Breast epithelium (tissue), 3 donors: Measurements from ENCODE around the gene ADRB2.

Experiments
- CTCF ChIP-seq, 3 donors: fragments of 450-650 bp; IDR thresholded peaks; one replicate each; pipeline ENCODE4 v1.5.1; 2016 to 2017; ENCODE audit warnings: antibody characterized with exemption in 3 of 3, mild to moderate bottlenecking in 3 of 3, moderate library complexity in 3 of 3
- POLR2AphosphoS5 ChIP-seq, 3 donors: sonication (generic); formaldehyde crosslinking; IDR thresholded peaks; one replicate each; pipeline ENCODE4 v1.6.1; 2017; ENCODE audit warnings: antibody characterized with exemption in 3 of 3

DNA sequence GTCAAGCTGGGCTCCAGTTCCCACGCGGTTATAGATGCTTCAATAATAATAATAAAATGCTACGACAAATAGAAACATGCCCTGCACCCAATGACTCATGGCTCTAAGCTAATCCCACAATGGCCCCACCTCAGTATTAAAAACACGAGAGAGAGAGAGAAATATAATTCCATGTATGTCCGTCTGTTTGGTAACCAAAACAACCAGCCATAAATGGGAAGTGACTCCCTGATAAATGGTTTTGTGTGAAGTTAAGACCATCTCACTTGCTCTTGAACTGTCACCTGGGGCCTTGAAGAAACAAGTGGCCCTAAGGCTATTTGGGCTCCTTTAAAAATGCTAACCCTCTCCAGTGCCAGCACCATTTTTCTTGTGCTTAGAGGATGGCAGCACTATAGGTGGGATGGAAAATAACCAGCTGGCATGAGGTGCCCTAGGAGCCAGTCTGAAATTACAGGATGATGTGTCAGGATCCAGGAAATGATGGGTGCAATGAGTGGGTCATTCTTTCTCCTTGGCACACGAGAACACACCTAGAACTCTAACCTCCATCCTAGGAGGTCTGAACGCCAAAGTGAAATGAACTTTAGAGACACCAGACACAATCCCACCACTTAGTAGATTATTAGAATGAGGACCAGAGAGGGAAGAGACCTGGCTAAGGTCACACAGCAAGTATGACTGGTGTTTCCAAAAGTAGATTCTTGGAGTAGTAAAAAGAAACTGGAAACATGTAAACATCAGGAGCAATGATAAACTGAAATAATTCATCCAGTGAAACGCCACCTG lies 35.7 kb upstream of the ADRB2 start:
- no peak for TF ChIP-seq CTCF (IDR thresholded peaks at IDR 0.05)
- no peak for TF ChIP-seq POLR2AphosphoS5 (IDR thresholded peaks at IDR 0.05)
